Panc1 (cell line): ENCODE results near the gene RPSA. TPM values are rescaled to one million over a fixed set of nuclear protein-coding genes. Genes with fewer than 3 reads are reported as not detected.

Experiments used
- ATAC-seq: fragments of 200-7000 bp; cut with Tn5 transposase; 2 replicates; pipeline ENCODE4 v1.9.1; 2020; ENCODE audit warnings: mild to moderate bottlenecking, moderate library complexity
- BruUV-seq: library from RNA; stranded (reverse); fragments of 400-500 nt; replicated peaks from 2 replicates; lab custom pipeline; 2021; lab: Mats Ljungman, UMichigan
- CTCF ChIA-PET: fragments of 300-600 bp; sonication (Branson Sonifier 250); formaldehyde crosslinking; loops from one replicate; lab custom pipeline; 2022; ENCODE audit warnings: antibody characterized with exemption; lab: Charles Lee
- POLR2A ChIA-PET: fragments of 300-600 bp; sonication (Branson Sonifier 250); formaldehyde crosslinking; loops from one replicate; lab custom pipeline; 2022; ENCODE audit warnings: antibody characterized with exemption; lab: Charles Lee
- DNase-seq: peaks from one replicate; pipeline ENCODE4 v3.0.0-alpha.2; 2010; ENCODE audit warnings: low read depth, low spot score
- H3K27ac ChIP-seq: 2 replicates; pipeline ENCODE4 v1.5.1; 2011; ENCODE audit warnings: mild to moderate bottlenecking, low read length, inconsistent platforms
- H3K27me3 ChIP-seq: fragments of 200-500 bp; sonication (Bioruptor generic); 2 replicates; pipeline ENCODE4 v1.6.0; 2014; ENCODE audit warnings: low read length, inconsistent platforms; ENCODE audit not compliant: control insufficient read depth, insufficient read depth
- H3K36me3 ChIP-seq: fragments of 200-500 bp; sonication (Bioruptor generic); 2 replicates; pipeline ENCODE4 v1.5.1; 2014; ENCODE audit warnings: inconsistent platforms, mild to moderate bottlenecking, low read length, moderate library complexity; ENCODE audit not compliant: control insufficient read depth, insufficient read depth
- H3K4me1 ChIP-seq: 2 replicates; pipeline ENCODE4 v1.5.1; 2011; ENCODE audit warnings: inconsistent platforms, mild to moderate bottlenecking, low read length, moderate library complexity; ENCODE audit not compliant: control insufficient read depth, insufficient read depth
- H3K4me3 ChIP-seq, 2 experiments: 2 replicates each; pipeline ENCODE4 v1.5.1; 2011 to 2012; ENCODE audit warnings: low read depth in 2 of 2, low read length in 2 of 2, mild to moderate bottlenecking in 2 of 2, inconsistent platforms in 1 of 2, moderate library complexity in 1 of 2
- H3K9me3 ChIP-seq: fragments of 200-500 bp; sonication (Bioruptor generic); 2 replicates; pipeline ENCODE4 v1.5.1; 2014; ENCODE audit warnings: low read depth, mild to moderate bottlenecking, inconsistent platforms, low read length, moderate library complexity; ENCODE audit not compliant: control insufficient read depth, insufficient read depth
- POLR2AphosphoS5 ChIP-seq: IDR thresholded peaks from 2 replicates; pipeline ENCODE4 v1.6.1; 2012; ENCODE audit warnings: mild to moderate bottlenecking, low read depth, low read length, moderate library complexity
- SIN3A ChIP-seq: IDR thresholded peaks from 2 replicates; pipeline ENCODE4 v1.6.1; 2012; ENCODE audit warnings: low read depth, mild to moderate bottlenecking, low read length, moderate library complexity, borderline replicate concordance; ENCODE audit not compliant: insufficient read depth
- TCF7L2 ChIP-seq: IDR thresholded peaks from 2 replicates; pipeline ENCODE4 v1.6.1; 2011; ENCODE audit warnings: mild to moderate bottlenecking, low read depth, low read length, inconsistent platforms
- in situ Hi-C: cut with HindIII; loops from 2 replicates; pipeline ENCODE4 v1.10.0; 2016; ENCODE audit warnings: low sequenced_read_pairs, low pct_unique_long_range_greater_than_20kb
- intact Hi-C: fragments of 100-400 bp; cut with micrococcal nuclease; formaldehyde crosslinking; loops from one replicate; pipeline ENCODE4 v1.10.0; 2022; ENCODE audit not compliant: unreplicated experiment
- total RNA-seq: library from RNA; stranded (reverse); gene quantifications from one replicate; pipeline ENCODE4 v1.2.1, GENCODE V29; 2021; ENCODE audit not compliant: unreplicated experiment
- TF ChIP-seq, protein P1 (sequence below): fragments of 450-650 bp; IDR thresholded peaks from 2 replicates; pipeline ENCODE4 v1.5.1; 2017; ENCODE audit warnings: mild to moderate bottlenecking
- TF ChIP-seq, protein P2 (sequence below), 2 experiments: IDR thresholded peaks; 2 replicates each; pipeline ENCODE4 v1.6.1; 2011 to 2012; ENCODE audit warnings: low read depth in 2 of 2, control low read depth in 1 of 2, low read length in 1 of 2, mild to moderate bottlenecking in 1 of 2, moderate library complexity in 1 of 2; ENCODE audit not compliant: insufficient read depth in 1 of 2

Gene RPSA
- total RNA-seq, 1 experiment from 2014 or later, result 856 TPM

GRCh38 chr3:39404943-39405686 lies 1.4 kb upstream of the RPSA start:
- peaks cover 11% of the 10 kb centered on the region for H3K4me1 ChIP-seq
- H3K27ac ChIP-seq, result no peak overlapping the region
- no peaks in the 10 kb centered on the region for H3K9me3 ChIP-seq
- peaks cover 22% of the 10 kb centered on the region for H3K36me3 ChIP-seq
- in situ Hi-C loops, result no loop called here
- CTCF ChIA-PET, result no interaction called here
- intact Hi-C loops, result no loop called here
- ATAC-seq, result no peak
- POLR2A ChIA-PET, result no interaction called here
- DNase-seq, result no peak
- H3K4me3 ChIP-seq, result no peak overlapping the region
- TF ChIP-seq TCF7L2 (no peak), POLR2AphosphoS5 (no peak), SIN3A (no peak)
- no TSS peak for BruUV-seq
- H3K27me3 ChIP-seq, result no peaks in the 10 kb centered on the region

DNA sequence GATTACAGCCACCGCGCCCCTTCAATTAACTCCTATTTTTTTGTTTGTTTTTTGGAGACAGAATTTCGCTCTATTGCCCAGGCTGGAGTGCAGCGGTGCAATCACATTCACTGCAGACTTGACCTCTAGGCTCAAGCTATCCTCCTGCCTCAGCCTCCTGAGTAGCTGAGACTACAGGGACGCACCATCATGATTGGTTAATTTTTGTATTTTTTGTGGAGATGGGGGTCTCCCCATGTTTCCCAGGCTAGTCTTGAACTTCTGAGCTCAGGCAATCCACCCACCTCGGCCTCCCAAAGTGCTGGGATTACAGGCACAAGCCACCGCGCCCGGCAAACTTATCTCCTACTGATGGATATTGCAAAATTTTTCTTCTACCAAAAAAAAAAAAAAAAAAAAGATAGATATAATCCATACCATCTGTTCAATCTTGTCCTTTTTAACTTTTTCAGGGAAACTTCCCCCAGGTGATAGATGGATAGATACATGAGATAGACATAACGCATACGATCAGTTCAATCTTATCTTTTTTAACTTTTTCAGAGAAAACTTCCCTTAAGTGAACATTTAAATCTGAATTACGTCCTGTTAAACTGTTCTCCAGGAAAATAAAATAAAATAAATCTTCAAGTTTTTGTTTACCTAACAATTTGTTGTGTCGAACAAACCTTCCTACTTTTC lies 693 bp upstream of the RPSA start:
- H3K4me3 ChIP-seq, result peak overlapping the region; percentile 80 to 89
- intact Hi-C loops, result no loop called here
- peak overlapping the region; percentile 95 for H3K27ac ChIP-seq
- ATAC-seq, result no peak
- in situ Hi-C loops, result no loop called here
- H3K4me1 ChIP-seq, result peaks cover 11% of the 10 kb centered on the region
- TSS peak; percentile 98 for BruUV-seq
- TF ChIP-seq SIN3A, result no peak
- TF ChIP-seq, protein P1, sequence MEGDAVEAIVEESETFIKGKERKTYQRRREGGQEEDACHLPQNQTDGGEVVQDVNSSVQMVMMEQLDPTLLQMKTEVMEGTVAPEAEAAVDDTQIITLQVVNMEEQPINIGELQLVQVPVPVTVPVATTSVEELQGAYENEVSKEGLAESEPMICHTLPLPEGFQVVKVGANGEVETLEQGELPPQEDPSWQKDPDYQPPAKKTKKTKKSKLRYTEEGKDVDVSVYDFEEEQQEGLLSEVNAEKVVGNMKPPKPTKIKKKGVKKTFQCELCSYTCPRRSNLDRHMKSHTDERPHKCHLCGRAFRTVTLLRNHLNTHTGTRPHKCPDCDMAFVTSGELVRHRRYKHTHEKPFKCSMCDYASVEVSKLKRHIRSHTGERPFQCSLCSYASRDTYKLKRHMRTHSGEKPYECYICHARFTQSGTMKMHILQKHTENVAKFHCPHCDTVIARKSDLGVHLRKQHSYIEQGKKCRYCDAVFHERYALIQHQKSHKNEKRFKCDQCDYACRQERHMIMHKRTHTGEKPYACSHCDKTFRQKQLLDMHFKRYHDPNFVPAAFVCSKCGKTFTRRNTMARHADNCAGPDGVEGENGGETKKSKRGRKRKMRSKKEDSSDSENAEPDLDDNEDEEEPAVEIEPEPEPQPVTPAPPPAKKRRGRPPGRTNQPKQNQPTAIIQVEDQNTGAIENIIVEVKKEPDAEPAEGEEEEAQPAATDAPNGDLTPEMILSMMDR, result no peak
- CTCF ChIA-PET, result no interaction called here
- no peaks in the 10 kb centered on the region for H3K9me3 ChIP-seq
- no peaks in the 10 kb centered on the region for H3K27me3 ChIP-seq
- POLR2A ChIA-PET, result no interaction called here
- peaks cover 26% of the 10 kb centered on the region for H3K36me3 ChIP-seq
- no peak for DNase-seq

- H3K4me1 ChIP-seq, result peaks cover 14% of the 10 kb centered on the region
- TF ChIP-seq POLR2AphosphoS5 (no peak), TCF7L2 (no peak), SIN3A (no peak)
- TF ChIP-seq, protein P2, sequence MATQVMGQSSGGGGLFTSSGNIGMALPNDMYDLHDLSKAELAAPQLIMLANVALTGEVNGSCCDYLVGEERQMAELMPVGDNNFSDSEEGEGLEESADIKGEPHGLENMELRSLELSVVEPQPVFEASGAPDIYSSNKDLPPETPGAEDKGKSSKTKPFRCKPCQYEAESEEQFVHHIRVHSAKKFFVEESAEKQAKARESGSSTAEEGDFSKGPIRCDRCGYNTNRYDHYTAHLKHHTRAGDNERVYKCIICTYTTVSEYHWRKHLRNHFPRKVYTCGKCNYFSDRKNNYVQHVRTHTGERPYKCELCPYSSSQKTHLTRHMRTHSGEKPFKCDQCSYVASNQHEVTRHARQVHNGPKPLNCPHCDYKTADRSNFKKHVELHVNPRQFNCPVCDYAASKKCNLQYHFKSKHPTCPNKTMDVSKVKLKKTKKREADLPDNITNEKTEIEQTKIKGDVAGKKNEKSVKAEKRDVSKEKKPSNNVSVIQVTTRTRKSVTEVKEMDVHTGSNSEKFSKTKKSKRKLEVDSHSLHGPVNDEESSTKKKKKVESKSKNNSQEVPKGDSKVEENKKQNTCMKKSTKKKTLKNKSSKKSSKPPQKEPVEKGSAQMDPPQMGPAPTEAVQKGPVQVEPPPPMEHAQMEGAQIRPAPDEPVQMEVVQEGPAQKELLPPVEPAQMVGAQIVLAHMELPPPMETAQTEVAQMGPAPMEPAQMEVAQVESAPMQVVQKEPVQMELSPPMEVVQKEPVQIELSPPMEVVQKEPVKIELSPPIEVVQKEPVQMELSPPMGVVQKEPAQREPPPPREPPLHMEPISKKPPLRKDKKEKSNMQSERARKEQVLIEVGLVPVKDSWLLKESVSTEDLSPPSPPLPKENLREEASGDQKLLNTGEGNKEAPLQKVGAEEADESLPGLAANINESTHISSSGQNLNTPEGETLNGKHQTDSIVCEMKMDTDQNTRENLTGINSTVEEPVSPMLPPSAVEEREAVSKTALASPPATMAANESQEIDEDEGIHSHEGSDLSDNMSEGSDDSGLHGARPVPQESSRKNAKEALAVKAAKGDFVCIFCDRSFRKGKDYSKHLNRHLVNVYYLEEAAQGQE (IDR thresholded peaks at IDR 0.05; ENCODE audit: insufficient read depth in 1 of 2, low read depth in 2 of 2, low read length in 1 of 2), result no peak
- TF ChIP-seq, protein P1, result no peak
- BruUV-seq, result no TSS peak
- ATAC-seq, result no peak
- H3K27ac ChIP-seq, result peak overlapping the region; percentile 95
- H3K36me3 ChIP-seq, result peaks cover 33% of the 10 kb centered on the region
- no peaks in the 10 kb centered on the region for H3K27me3 ChIP-seq
- peak overlapping the region; percentile 80 to 89 for H3K4me3 ChIP-seq
- no peak for DNase-seq
- POLR2A ChIA-PET, result no interaction called here
- in situ Hi-C loops, result no loop called here
- CTCF ChIA-PET, result no interaction called here
- H3K9me3 ChIP-seq, result no peaks in the 10 kb centered on the region
- intact Hi-C loops, result no loop called here
These were observed 724 bp downstream of the RPSA start for GRCh38 chr3:39407259-39407629.
